Fibroblast of skin of left biceps (primary cell): ENCODE data around the gene ENGASE.

ENCODE experiments used
- DNase-seq, 2 experiments: peaks; one replicate each; pipeline ENCODE4 v3.0.0-alpha.2; 2013; ENCODE audit warnings: low read depth in 2 of 2

Gene ENGASE

GRCh38 chr17:79113699-79114457, 39.3 kb downstream of the ENGASE start:
- no peak for DNase-seq

DNA sequence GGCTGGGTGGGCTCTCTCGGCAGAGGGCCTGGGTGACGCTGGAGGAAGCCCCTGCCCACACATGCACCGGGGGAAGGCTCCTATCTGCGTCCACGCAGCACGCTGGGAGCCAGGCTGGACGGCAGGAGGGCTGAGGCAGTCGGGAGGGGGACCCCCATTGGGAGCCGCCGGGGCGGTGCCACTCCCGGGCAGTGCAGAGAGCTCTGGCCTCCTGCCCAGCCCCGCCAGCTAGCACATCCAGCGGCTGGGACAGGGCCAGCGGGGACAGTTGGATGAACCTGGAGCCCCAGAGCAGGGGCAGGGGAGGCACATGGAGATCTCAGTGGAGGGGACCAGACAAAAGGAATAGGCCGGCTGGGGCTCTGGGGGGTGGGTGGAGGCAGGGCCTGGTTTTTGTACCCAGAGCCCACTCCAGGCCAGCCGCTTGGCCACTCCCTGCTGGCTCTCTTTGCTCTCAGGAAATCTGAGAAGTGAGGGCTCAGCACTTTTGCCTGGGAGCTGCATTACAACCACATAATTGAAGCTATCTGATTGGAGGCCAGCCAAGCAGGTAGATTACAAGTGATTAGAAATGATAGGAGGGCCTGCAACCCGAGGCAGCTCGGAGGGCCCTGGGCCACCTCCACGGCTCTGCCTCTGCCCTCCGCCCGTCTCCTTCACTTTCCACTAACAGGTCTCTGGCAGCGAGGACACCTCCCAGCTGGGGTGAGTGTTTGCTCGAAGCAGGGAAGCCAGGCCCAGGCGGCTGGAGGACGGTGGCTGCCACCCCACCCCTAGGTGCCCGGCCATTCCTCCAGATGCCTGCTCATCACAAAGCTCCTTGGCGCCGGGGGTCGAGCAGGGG, 40.1 kb downstream of the ENGASE start:
- DNase-seq, result no peak

DNA sequence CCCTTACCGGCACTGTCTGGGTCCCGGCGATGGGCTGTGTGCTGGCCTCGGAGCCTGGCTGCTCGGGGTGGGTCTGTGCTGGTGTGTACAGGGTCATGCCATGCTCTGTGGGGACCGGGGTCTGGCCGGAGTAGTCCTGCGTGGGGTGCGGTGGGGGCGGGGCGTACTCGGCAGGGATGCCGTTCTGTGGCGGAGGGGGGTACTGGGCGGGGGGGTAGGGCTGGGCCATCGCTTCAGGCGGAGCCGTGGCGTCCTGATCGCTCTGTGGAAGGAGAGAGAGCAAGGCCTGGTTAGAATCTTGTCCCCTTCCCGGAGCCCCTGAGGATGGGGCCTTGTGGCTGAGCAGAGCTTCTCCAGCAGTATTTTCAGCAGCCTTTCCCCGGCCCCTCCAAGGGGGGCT, 40.9 kb downstream of the ENGASE start:
- DNase-seq, result no peak

- no peak for DNase-seq
Measured at GRCh38 chr17:79116575-79117368, 42.1 kb downstream of the ENGASE start.

- DNase-seq, result no peak
Measured at GRCh38 chr17:79117905-79118487, 43.4 kb downstream of the ENGASE start.

DNA sequence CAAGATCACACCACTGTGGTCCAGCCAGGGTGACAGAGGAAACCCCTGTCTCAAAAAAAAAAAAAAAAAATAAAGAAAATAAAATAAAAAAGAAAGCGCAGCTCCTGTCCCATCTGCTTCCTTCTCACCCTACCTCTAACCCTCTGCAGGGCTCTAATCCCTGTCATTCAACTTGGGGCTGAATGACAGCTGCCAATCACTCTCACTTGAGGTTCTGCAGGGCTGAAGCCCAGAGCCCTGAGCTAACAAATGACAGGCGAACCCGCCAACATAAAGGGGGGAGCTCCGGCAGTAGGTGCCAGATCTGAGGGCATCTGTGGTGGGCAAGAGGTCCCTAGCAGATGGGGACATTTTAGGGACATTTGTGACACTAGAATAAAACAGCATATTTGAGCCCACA, 44.3 kb downstream of the ENGASE start:
- DNase-seq, result no peak

DNA sequence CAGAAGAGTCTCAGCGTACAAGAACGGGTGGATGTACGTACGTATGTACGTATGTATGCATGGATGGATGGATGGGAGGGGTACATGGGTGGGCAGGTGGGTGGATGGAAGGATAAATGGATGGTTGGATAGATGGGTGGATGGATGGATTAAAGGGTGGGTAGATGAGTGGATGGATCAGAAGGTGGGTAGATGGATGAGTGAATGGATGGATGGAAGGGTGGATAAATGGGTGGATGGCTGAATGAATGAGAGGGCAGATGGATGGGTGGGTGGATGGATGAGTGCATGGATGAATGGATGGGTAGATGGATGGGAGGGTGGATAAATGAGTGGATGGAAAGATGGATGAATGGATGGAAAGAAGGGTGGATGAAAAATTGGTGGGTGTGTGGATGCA, 45.6 kb downstream of the ENGASE start:
- DNase-seq, result no peak

- DNase-seq, result no peak
Measured at GRCh38 chr17:79123988-79124387, 49.4 kb downstream of the ENGASE start.

DNA sequence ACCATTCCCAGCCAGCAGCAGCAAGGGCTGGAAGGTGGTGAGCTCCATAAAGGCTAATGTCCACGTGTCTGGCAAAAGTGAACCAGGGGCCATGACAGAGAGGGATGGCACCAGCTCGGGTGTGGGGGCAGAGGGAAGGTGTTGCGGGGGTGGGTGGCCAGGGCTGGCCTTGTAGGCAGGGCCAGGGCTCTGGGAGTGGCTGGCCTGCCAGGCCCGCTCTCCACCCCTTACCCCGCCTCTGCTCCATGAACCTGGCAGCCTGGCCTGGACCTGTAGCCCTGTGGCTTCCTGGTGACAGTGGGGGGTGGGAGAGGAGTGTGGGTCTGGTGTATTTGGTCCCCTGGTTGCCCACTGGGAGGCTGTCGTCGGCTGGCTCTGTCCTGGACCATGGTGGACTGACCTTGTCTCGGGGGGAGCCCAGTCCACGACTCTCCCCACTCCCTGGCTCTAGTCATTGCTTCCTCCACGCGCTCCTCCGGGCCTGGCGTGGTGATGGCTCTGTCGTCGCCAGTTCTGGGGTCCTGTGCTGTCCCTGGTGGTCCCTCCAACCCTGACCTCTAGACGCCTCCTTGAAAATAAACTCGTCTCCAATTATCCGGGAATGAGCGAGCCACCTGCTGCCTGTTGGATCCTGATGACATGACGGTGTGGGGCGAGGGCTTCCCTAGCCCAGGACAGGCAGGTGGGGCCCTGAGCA, 50.0 kb downstream of the ENGASE start:
- no peak for DNase-seq

DNA sequence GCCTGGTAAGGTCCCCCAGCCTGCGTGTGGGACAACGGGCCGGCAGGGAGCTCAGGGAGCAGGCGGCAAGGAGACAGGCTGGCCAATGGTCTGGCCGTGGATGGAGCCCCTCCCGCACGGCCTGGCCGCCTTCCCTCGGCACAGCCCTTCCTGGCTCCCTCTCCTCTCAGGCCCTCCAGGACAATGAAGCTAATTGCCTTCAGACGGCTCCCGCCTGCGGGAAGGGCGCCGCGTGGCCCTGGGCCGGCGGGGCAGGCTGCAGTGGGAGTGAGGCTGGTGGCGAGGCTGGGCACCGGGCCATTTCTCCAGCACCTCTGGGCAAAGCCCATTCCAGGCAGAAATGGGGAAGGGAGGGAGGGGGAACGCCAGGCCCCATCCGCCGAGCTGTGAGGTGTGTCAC, 50.9 kb downstream of the ENGASE start:
- no peak for DNase-seq

- no peak for DNase-seq
Measured at GRCh38 chr17:79126139-79126538, 51.5 kb downstream of the ENGASE start.

GRCh38 chr17:79127534-79128135, 53.0 kb downstream of the ENGASE start:
- no peak for DNase-seq

GRCh38 chr17:79129523-79129922, 54.9 kb downstream of the ENGASE start:
- DNase-seq, result no peak

GRCh38 chr17:79130536-79131273, 56.1 kb downstream of the ENGASE start:
- DNase-seq, result no peak

DNA sequence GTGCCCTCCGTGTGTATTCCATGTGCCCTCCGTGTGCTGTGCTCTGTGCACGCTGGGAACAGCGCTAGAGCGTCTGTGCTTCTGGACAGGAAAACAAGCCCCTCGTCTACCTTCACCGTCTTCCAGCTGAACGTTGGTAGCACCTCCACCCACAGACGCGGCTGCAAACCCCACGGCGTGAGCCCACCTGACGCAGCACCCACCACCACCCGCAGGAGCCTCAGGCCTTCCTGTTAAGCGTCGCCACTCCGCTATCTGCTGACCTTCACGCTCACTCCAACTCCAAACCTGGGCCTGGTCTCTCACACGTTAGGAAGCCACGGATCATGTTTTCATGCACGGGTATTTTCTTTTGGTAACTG, 56.6 kb downstream of the ENGASE start:
- no peak for DNase-seq

DNA sequence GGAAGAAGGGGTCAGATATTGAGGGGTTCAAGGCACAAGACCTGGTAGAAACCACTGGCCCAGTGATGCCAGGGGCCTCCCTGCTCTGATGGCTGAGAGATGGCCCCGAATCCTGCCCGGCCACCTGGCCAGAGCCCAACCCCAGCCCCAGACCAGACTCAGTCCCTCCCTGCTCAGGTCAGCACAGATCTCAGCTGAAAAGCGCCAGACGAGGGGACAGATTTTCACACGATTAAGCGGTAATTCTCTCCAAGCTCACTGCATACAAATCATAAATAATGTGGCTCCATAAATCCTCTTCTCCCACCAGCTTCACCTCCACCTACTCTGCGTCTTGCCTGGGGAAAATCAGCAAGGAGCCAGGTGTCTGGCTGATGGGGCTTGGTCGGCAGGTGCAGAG, 57.1 kb downstream of the ENGASE start:
- no peak for DNase-seq

- no peak for DNase-seq
Measured at GRCh38 chr17:79132271-79133064, 57.8 kb downstream of the ENGASE start.

GRCh38 chr17:79133214-79133613, 58.6 kb downstream of the ENGASE start:
- DNase-seq, result no peak

- no peak for DNase-seq
Measured at GRCh38 chr17:79133985-79134384, 59.4 kb downstream of the ENGASE start.
